ENCODE results near the gene AP4M1.
"Not testable (repeated sequence)": the region's sequence is repeated elsewhere in the genome, so short reads cannot be mapped to it uniquely, and the experiment has no call there.

Gene AP4M1

GRCh38 chr7:100137851-100138760 lies 36.7 kb downstream of the AP4M1 start:
- DNase-seq, result peak in 1 of 2 experiments; percentile 33

GRCh38 chr7:100141555-100141949 lies 40.1 kb downstream of the AP4M1 start:
- no peak for DNase-seq

GRCh38 chr7:100142461-100142860 lies 41.0 kb downstream of the AP4M1 start:
- no peak for DNase-seq

GRCh38 chr7:100146350-100146749 lies 44.9 kb downstream of the AP4M1 start:
- DNase-seq, result not testable (repeated sequence)

- no peak for DNase-seq
Measured at GRCh38 chr7:100147278-100147677, 45.8 kb downstream of the AP4M1 start.

- no peak for DNase-seq
Measured at GRCh38 chr7:100148225-100148558, 46.7 kb downstream of the AP4M1 start.

GRCh38 chr7:100148559-100149328 lies 47.3 kb downstream of the AP4M1 start, which contains the start of gene LAMTOR4:
Gene LAMTOR4 (plus strand): TSS chr7:100148918. CDS start chr7:100148973, 55 bp downstream.
- peak; percentile 99 to 100 for DNase-seq

GRCh38 chr7:100152404-100152803 lies 51.0 kb downstream of the AP4M1 start:
- no peak for DNase-seq

GRCh38 chr7:100152937-100153666 lies 51.7 kb downstream of the AP4M1 start:
- DNase-seq, result no peak

- DNase-seq, result no peak
Measured at GRCh38 chr7:100153708-100154535, 52.5 kb downstream of the AP4M1 start.

GRCh38 chr7:100154651-100155491 lies 53.4 kb downstream of the AP4M1 start:
- DNase-seq, result no peak

GRCh38 chr7:100155553-100156317 lies 54.3 kb downstream of the AP4M1 start:
- no peak for DNase-seq

GRCh38 chr7:100156331-100157068 lies 55.1 kb downstream of the AP4M1 start:
- no peak for DNase-seq

GRCh38 chr7:100157069-100157333 lies 55.6 kb downstream of the AP4M1 start:
- DNase-seq, result no peak

GRCh38 chr7:100157334-100158228 lies 56.1 kb downstream of the AP4M1 start:
- no peak for DNase-seq

Data from NCI-H2081 (cell line).